Measurements from ENCODE around the gene DISC1. TPM values are rescaled to one million over a fixed set of nuclear protein-coding genes. Genes with fewer than 3 reads are reported as not detected.

DISC1 gene
- total RNA-seq, 3 donors from 2014 or later, result 12.1 to 18.9 (median 12.4) TPM

DNA sequence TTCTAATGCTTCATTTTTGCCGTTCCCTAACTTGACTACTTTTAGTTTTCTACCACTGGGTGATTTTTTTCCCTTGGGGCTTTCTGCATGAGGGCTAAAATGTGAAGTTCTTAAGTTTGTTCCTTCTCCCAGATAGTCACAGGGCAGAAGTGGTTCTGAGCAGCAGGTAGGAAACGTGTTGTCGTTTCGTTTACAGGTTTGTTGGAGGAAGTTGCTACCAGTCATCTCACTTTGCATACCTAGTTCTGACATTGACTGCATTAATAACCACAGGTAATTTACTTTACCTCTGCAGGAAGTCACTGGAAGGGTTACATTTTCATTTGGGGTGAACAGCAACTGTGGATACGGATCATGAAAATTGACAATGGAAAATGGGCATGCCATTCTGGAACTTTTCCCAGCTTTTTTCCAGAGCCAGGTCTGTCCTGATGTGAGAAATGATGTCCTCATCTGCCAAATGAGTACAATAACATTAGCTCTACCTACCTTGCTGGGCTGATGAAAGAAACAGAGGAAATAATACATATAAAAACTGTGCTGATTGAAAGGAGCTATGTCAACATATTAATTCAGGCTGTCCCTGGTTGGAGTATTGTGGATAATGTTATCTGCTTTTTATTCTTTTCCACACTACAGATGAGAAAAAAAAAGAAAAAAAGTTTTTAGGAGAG, 94.2 kb downstream of the DISC1 start:
- Histone ChIP-seq H3K4me3 (no peak overlapping the region), H3K4me1 (no peaks in the 10 kb centered on the region), H3K27ac (no peak overlapping the region), H3K27me3 (no peaks in the 10 kb centered on the region), H3K9me3 (no peaks in the 10 kb centered on the region), H3K36me3 (no peaks in the 10 kb centered on the region)
- DNase-seq (ENCODE audit: low spot score in 2 of 2), result no peak
- intact Hi-C loops (cut with DNase I; ENCODE audit: low total_unique reads), result no loop called here
- TF ChIP-seq POLR2AphosphoS5 (IDR thresholded peaks at IDR 0.05), result no peak
- TF ChIP-seq POLR2A (IDR thresholded peaks at IDR 0.05), result no peak
- TF ChIP-seq, protein P1, sequence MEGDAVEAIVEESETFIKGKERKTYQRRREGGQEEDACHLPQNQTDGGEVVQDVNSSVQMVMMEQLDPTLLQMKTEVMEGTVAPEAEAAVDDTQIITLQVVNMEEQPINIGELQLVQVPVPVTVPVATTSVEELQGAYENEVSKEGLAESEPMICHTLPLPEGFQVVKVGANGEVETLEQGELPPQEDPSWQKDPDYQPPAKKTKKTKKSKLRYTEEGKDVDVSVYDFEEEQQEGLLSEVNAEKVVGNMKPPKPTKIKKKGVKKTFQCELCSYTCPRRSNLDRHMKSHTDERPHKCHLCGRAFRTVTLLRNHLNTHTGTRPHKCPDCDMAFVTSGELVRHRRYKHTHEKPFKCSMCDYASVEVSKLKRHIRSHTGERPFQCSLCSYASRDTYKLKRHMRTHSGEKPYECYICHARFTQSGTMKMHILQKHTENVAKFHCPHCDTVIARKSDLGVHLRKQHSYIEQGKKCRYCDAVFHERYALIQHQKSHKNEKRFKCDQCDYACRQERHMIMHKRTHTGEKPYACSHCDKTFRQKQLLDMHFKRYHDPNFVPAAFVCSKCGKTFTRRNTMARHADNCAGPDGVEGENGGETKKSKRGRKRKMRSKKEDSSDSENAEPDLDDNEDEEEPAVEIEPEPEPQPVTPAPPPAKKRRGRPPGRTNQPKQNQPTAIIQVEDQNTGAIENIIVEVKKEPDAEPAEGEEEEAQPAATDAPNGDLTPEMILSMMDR (IDR thresholded peaks at IDR 0.05), result no peak

DNA sequence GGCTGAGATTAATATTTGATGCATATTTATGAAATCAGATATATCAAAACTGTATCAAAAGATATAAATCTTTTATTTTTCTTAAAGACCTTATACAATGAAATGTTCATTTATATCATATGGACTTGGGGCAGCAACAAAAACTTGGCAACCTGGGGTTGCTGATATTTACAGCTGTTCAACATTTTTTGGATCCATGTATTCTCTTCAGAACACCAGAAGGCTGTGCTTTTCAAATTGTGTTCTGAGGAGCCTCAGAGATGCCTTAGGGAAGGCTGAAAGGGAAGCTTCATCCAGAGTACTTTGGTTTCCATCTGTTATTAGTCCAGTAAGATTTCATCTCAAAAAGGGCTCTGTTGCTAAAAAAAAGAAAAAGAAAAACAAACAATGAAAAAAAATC, 94.8 kb downstream of the DISC1 start:
- TF ChIP-seq POLR2A (IDR thresholded peaks at IDR 0.05), result no peak
- TF ChIP-seq POLR2AphosphoS5 (IDR thresholded peaks at IDR 0.05), result no peak
- TF ChIP-seq, protein P1 (IDR thresholded peaks at IDR 0.05), result no peak
- H3K4me1 ChIP-seq, result no peaks in the 10 kb centered on the region

DNA sequence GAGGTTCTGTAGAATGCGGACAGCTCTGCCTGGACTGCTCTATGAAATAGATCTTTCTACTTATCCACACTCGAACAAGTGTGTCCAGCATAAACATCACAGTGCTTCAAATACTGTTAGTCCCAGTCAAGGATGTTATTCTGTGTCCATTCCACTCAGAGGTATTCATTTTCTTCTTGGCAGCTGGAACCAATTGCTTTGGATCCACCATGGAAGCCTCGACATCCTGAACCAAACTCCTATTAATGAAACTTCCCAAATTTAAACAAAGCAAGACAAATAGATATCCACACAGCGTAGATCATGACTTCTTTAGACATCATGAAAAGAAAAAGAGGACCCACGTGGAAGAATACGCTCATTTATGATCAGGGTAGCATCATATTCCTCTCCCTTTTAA, 95.8 kb downstream of the DISC1 start:
- no peak for DNase-seq (ENCODE audit: low spot score in 2 of 2)
- Histone ChIP-seq H3K36me3 (no peaks in the 10 kb centered on the region), H3K9me3 (no peaks in the 10 kb centered on the region), H3K4me1 (no peaks in the 10 kb centered on the region), H3K27me3 (no peaks in the 10 kb centered on the region), H3K4me3 (no peak overlapping the region), H3K27ac (no peak overlapping the region)
- intact Hi-C loops (cut with DNase I; ENCODE audit: low total_unique reads), result no loop called here
- TF ChIP-seq, protein P1 (IDR thresholded peaks at IDR 0.05), result no peak
- no peak for TF ChIP-seq POLR2AphosphoS5 (IDR thresholded peaks at IDR 0.05)
- TF ChIP-seq POLR2A (IDR thresholded peaks at IDR 0.05), result no peak

More for the DNA sequence above, 94.8 kb downstream of the DISC1 start:
- Histone ChIP-seq H3K9me3 (no peaks in the 10 kb centered on the region), H3K27me3 (no peaks in the 10 kb centered on the region), H3K36me3 (no peaks in the 10 kb centered on the region), H3K27ac (no peak overlapping the region), H3K4me3 (no peak overlapping the region)
- DNase-seq (ENCODE audit: low spot score in 2 of 2), result no peak
- intact Hi-C loops (cut with DNase I; ENCODE audit: low total_unique reads), result no loop called here

DNA sequence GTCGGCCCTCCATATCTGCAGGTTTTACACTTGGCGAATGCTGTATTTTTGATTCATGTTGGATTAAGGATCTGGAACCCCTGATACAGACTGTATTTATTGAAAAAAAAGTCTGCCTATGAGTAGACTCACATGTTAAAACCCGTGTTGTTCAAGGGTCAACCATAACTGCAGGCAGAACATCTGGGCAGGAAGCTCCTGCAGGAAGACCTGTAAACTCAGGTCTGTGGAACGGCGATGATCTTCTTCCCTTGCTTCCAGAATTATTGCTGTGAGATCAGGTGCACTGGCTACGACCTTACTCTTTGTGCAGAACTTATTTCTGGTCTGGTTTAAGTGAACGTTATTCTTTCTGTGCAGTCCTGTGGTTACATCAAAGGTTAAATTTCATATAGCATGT, 96.6 kb downstream of the DISC1 start:
- TF ChIP-seq POLR2A (IDR thresholded peaks at IDR 0.05), result no peak
- no peak for TF ChIP-seq POLR2AphosphoS5 (IDR thresholded peaks at IDR 0.05)
- TF ChIP-seq, protein P1 (IDR thresholded peaks at IDR 0.05), result no peak
- intact Hi-C loops (cut with DNase I; ENCODE audit: low total_unique reads), result no loop called here

DNA sequence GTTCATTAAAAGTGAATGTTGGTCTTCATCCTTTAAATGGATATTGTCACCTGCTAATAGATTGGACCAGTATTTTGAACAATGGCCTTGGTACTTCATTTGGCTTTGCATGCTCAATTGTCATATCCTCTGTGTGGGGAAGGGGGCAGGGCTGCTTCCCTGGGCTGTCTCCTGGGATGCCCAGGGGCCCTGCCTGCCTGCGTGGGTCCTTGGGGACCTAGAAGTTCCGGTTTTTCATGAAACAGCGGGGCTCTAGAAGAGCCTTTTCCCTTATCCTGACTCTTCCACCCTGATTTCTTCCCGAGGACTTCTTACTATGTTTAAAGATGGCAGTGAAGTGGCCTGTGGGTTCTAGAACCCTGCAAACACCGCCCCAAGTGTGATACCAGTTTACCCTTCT, 97.5 kb downstream of the DISC1 start:
- no peak for DNase-seq (ENCODE audit: low spot score in 2 of 2)
- TF ChIP-seq POLR2A (IDR thresholded peaks at IDR 0.05) (no peak), POLR2AphosphoS5 (IDR thresholded peaks at IDR 0.05) (no peak)
- TF ChIP-seq, protein P1 (IDR thresholded peaks at IDR 0.05), result no peak
- intact Hi-C loops (cut with DNase I; ENCODE audit: low total_unique reads), result no loop called here
- no peaks in the 10 kb centered on the region for H3K9me3 ChIP-seq
- no peak overlapping the region for H3K4me3 ChIP-seq
- no peak overlapping the region for H3K27ac ChIP-seq
- H3K36me3 ChIP-seq, result no peaks in the 10 kb centered on the region
- H3K27me3 ChIP-seq, result no peaks in the 10 kb centered on the region
- no peaks in the 10 kb centered on the region for H3K4me1 ChIP-seq

More for the DNA sequence above, 96.6 kb downstream of the DISC1 start:
- H3K27me3 ChIP-seq, result no peaks in the 10 kb centered on the region
- no peak overlapping the region for H3K4me3 ChIP-seq
- no peak for DNase-seq (ENCODE audit: low spot score in 2 of 2)
- no peaks in the 10 kb centered on the region for H3K9me3 ChIP-seq
- no peaks in the 10 kb centered on the region for H3K36me3 ChIP-seq
- no peaks in the 10 kb centered on the region for H3K4me1 ChIP-seq
- no peak overlapping the region for H3K27ac ChIP-seq
